HEK293 (cell line): Measurements from ENCODE around the gene NOL3.

ENCODE experiments used
- YY1 ChIP-seq: fragments of 450-650 bp; formaldehyde crosslinking; IDR thresholded peaks from 2 replicates; pipeline ENCODE4 v1.5.1; 2018; ENCODE audit warnings: missing biosample characterization, missing genetic modification characterization
- ZBTB17 ChIP-seq: fragments of 450-650 bp; formaldehyde crosslinking; IDR thresholded peaks from 2 replicates; pipeline ENCODE4 v1.5.1; 2016; ENCODE audit warnings: missing biosample characterization, missing genetic modification characterization
- ZBTB7A ChIP-seq: fragments of 450-650 bp; formaldehyde crosslinking; IDR thresholded peaks from 2 replicates; pipeline ENCODE4 v1.5.1; 2016; ENCODE audit warnings: low read depth, missing biosample characterization, missing genetic modification characterization
- ZNF214 ChIP-seq: fragments of 450-650 bp; formaldehyde crosslinking; IDR thresholded peaks from 2 replicates; pipeline ENCODE4 v1.5.1; 2017; ENCODE audit warnings: missing biosample characterization, mild to moderate bottlenecking, missing genetic modification characterization, borderline replicate concordance
- ZNF362 ChIP-seq: fragments of 450-650 bp; formaldehyde crosslinking; IDR thresholded peaks from 2 replicates; pipeline ENCODE4 v1.5.1; 2016; ENCODE audit warnings: missing biosample characterization, missing genetic modification characterization
- ZNF488 ChIP-seq: fragments of 450-650 bp; formaldehyde crosslinking; IDR thresholded peaks from 2 replicates; pipeline ENCODE4 v1.5.1; 2016; ENCODE audit warnings: missing biosample characterization, missing genetic modification characterization
- ZNF645 ChIP-seq: fragments of 450-650 bp; formaldehyde crosslinking; IDR thresholded peaks from 2 replicates; pipeline ENCODE4; 2016; ENCODE audit warnings: missing biosample characterization, missing genetic modification characterization
- ZNF776 ChIP-seq: fragments of 450-650 bp; formaldehyde crosslinking; IDR thresholded peaks from 2 replicates; pipeline ENCODE4 v1.5.0; 2017; ENCODE audit warnings: missing biosample characterization, missing genetic modification characterization, borderline replicate concordance
- TF ChIP-seq, protein P1 (sequence below): fragments of 450-650 bp; formaldehyde crosslinking; IDR thresholded peaks from 2 replicates; pipeline ENCODE4 v1.5.1; 2016; ENCODE audit warnings: missing biosample characterization, missing genetic modification characterization
- TF ChIP-seq, protein P2 (sequence below): fragments of 450-650 bp; formaldehyde crosslinking; IDR thresholded peaks from 2 replicates; pipeline ENCODE4 v1.5.1; 2016; ENCODE audit warnings: missing biosample characterization, missing genetic modification characterization
- TF ChIP-seq, protein P3 (sequence below): fragments of 450-650 bp; formaldehyde crosslinking; IDR thresholded peaks from 2 replicates; pipeline ENCODE4 v1.5.1; 2016; ENCODE audit warnings: missing biosample characterization, missing genetic modification characterization
- TF ChIP-seq, protein P4 (sequence below): fragments of 450-650 bp; formaldehyde crosslinking; IDR thresholded peaks from 2 replicates; pipeline ENCODE4 v1.5.1; 2016; ENCODE audit warnings: missing biosample characterization, missing genetic modification characterization

DNA sequence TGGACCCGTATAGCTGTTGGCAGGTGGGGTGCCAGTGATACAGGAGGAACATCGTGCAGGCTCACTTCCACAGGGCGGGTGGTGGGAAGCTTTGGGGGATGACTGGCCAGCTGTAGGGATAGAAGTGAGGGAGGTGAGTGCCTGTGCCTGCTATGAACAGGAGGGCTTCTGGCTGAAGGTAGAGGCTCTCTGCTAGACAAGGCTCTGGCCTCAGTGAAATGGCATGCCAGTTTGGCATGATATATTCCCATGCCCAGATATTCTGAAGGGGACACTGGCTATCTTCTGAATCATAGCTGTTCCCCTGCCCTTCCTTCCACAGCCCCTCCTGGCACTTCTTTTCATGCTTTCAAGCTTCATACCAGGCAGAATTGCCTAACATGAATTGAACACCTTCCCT lies 41.5 kb upstream of the NOL3 start:
- TF ChIP-seq, protein P1, sequence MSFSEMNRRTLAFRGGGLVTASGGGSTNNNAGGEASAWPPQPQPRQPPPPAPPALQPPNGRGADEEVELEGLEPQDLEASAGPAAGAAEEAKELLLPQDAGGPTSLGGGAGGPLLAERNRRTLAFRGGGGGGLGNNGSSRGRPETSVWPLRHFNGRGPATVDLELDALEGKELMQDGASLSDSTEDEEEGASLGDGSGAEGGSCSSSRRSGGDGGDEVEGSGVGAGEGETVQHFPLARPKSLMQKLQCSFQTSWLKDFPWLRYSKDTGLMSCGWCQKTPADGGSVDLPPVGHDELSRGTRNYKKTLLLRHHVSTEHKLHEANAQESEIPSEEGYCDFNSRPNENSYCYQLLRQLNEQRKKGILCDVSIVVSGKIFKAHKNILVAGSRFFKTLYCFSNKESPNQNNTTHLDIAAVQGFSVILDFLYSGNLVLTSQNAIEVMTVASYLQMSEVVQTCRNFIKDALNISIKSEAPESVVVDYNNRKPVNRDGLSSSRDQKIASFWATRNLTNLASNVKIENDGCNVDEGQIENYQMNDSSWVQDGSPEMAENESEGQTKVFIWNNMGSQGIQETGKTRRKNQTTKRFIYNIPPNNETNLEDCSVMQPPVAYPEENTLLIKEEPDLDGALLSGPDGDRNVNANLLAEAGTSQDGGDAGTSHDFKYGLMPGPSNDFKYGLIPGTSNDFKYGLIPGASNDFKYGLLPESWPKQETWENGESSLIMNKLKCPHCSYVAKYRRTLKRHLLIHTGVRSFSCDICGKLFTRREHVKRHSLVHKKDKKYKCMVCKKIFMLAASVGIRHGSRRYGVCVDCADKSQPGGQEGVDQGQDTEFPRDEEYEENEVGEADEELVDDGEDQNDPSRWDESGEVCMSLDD (tag by site-specific recombination) = no peak
- TF ChIP-seq, protein P2, sequence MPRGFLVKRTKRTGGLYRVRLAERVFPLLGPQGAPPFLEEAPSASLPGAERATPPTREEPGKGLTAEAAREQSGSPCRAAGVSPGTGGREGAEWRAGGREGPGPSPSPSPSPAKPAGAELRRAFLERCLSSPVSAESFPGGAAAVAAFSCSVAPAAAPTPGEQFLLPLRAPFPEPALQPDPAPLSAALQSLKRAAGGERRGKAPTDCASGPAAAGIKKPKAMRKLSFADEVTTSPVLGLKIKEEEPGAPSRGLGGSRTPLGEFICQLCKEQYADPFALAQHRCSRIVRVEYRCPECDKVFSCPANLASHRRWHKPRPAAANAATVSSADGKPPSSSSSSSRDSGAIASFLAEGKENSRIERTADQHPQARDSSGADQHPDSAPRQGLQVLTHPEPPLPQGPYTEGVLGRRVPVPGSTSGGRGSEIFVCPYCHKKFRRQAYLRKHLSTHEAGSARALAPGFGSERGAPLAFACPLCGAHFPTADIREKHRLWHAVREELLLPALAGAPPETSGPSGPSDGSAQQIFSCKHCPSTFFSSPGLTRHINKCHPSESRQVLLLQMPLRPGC (tag by site-specific recombination) = no peak
- TF ChIP-seq, protein P3, sequence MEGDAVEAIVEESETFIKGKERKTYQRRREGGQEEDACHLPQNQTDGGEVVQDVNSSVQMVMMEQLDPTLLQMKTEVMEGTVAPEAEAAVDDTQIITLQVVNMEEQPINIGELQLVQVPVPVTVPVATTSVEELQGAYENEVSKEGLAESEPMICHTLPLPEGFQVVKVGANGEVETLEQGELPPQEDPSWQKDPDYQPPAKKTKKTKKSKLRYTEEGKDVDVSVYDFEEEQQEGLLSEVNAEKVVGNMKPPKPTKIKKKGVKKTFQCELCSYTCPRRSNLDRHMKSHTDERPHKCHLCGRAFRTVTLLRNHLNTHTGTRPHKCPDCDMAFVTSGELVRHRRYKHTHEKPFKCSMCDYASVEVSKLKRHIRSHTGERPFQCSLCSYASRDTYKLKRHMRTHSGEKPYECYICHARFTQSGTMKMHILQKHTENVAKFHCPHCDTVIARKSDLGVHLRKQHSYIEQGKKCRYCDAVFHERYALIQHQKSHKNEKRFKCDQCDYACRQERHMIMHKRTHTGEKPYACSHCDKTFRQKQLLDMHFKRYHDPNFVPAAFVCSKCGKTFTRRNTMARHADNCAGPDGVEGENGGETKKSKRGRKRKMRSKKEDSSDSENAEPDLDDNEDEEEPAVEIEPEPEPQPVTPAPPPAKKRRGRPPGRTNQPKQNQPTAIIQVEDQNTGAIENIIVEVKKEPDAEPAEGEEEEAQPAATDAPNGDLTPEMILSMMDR (tag by site-specific recombination) = no peak
- TF ChIP-seq YY1 (tag by site-specific recombination) (no peak), ZBTB17 (no peak), ZNF776 (tag by site-specific recombination) (no peak), ZNF214 (no peak), ZNF645 (no peak), ZNF362 (no peak), ZBTB7A (no peak), ZNF488 (tag by site-specific recombination) (no peak)
- TF ChIP-seq, protein P4, sequence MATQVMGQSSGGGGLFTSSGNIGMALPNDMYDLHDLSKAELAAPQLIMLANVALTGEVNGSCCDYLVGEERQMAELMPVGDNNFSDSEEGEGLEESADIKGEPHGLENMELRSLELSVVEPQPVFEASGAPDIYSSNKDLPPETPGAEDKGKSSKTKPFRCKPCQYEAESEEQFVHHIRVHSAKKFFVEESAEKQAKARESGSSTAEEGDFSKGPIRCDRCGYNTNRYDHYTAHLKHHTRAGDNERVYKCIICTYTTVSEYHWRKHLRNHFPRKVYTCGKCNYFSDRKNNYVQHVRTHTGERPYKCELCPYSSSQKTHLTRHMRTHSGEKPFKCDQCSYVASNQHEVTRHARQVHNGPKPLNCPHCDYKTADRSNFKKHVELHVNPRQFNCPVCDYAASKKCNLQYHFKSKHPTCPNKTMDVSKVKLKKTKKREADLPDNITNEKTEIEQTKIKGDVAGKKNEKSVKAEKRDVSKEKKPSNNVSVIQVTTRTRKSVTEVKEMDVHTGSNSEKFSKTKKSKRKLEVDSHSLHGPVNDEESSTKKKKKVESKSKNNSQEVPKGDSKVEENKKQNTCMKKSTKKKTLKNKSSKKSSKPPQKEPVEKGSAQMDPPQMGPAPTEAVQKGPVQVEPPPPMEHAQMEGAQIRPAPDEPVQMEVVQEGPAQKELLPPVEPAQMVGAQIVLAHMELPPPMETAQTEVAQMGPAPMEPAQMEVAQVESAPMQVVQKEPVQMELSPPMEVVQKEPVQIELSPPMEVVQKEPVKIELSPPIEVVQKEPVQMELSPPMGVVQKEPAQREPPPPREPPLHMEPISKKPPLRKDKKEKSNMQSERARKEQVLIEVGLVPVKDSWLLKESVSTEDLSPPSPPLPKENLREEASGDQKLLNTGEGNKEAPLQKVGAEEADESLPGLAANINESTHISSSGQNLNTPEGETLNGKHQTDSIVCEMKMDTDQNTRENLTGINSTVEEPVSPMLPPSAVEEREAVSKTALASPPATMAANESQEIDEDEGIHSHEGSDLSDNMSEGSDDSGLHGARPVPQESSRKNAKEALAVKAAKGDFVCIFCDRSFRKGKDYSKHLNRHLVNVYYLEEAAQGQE (tag by site-specific recombination) = no peak
